GM12878 (cell line): ENCODE measurements around the gene ADAMTS17. TPM values are rescaled to one million over a fixed set of nuclear protein-coding genes. Genes with fewer than 3 reads are reported as not detected.

Experiments
- ASH2L ChIP-seq: fragments of 300-600, 200-600 bp; sonication (generic); IDR thresholded peaks from 2 replicates; pipeline ENCODE4 v1.6.1; 2017; ENCODE audit warnings: low read depth, mild to moderate bottlenecking, borderline replicate concordance
- NBN ChIP-seq: fragments of 450-650 bp; IDR thresholded peaks from 2 replicates; pipeline ENCODE4 v1.6.1; 2016
- NFIC ChIP-seq: IDR thresholded peaks from 2 replicates; pipeline ENCODE4 v1.6.1; 2012; ENCODE audit warnings: low read depth, mild to moderate bottlenecking, inconsistent platforms, low read length, moderate library complexity
- POLR2AphosphoS2 ChIP-seq: IDR thresholded peaks from 2 replicates; pipeline ENCODE4 v1.6.1; 2011; ENCODE audit warnings: low read depth, mild to moderate bottlenecking, low read length, improper control_type of control experiment, moderate library complexity
- RCOR1 ChIP-seq: conservative IDR thresholded peaks from 2 replicates; pipeline ENCODE4 v1.6.1; 2012; ENCODE audit warnings: low read depth, low read length, improper control_type of control experiment
- SMARCA5 ChIP-seq: fragments of 450-650 bp; IDR thresholded peaks from 2 replicates; pipeline ENCODE4 v1.6.1; 2017; ENCODE audit warnings: mild to moderate bottlenecking
- STAT3 ChIP-seq: IDR thresholded peaks from 2 replicates; pipeline ENCODE4 v1.6.1; 2011; ENCODE audit warnings: low read depth, low read length, improper control_type of control experiment
- SUPT20H ChIP-seq: IDR thresholded peaks from 2 replicates; pipeline ENCODE4 v1.6.1; 2011; ENCODE audit warnings: low read depth, mild to moderate bottlenecking, low read length, moderate library complexity, borderline replicate concordance; ENCODE audit not compliant: control insufficient read depth
- polyA plus RNA-seq, 11 experiments: library from polyadenylated mRNA; depleted of rRNA in 4 of 11; unstranded in 6 of 11; stranded (reverse) in 5 of 11; fragments of >200 nt; fragmentation: Nextera tagmentation in 4 of 11; fragmentation: Illumina TruSeq in 1 of 11; extraction: Ambion mirVana in 4 of 11; extraction: Trizol in 1 of 11; gene quantifications; 1 replicate in 1 of 11; 2 replicates in 10 of 11; pipeline versions ENCODE4 v1.2.1 to v1.2.3, GENCODE V29; 2011 to 2016; ENCODE audit warnings: inconsistent platforms in 2 of 11, missing spikeins in 2 of 11, low read depth in 1 of 11
- total RNA-seq, 4 experiments: library from RNA; depleted of rRNA in 3 of 4; stranded (reverse); fragments of >200 nt in 3 of 4; fragmentation: Illumina TruSeq in 1 of 4; extraction: Trizol in 1 of 4; gene quantifications; 2 replicates each; pipeline versions ENCODE4 v1.2.1 to v1.2.3, GENCODE V29; 2013 to 2021
- TF ChIP-seq, protein P1 (sequence below): fragments of 450-650 bp; formaldehyde crosslinking; IDR thresholded peaks from 2 replicates; pipeline ENCODE4 v1.4.0; 2020; ENCODE audit warnings: mild to moderate bottlenecking, moderate library complexity
- TF ChIP-seq, protein P2 (sequence below): IDR thresholded peaks from 2 replicates; pipeline ENCODE4 v1.6.1; 2012; ENCODE audit warnings: low read length, inconsistent platforms
- TF ChIP-seq, protein P3 (sequence below): fragments of 150-350 bp; IDR thresholded peaks from 2 replicates; pipeline ENCODE4 v1.6.1; 2014; ENCODE audit warnings: mild to moderate bottlenecking, low read depth, low read length
- TF ChIP-seq, protein P4 (sequence below): IDR thresholded peaks from 2 replicates; pipeline ENCODE4 v1.6.1; 2011; ENCODE audit warnings: low read depth, mild to moderate bottlenecking, low read length, moderate library complexity, borderline replicate concordance; ENCODE audit errors: extremely low read depth

The ADAMTS17 gene
- total and polyA plus RNA-seq, 10 of the 15 experiments (the other 5 are each of a cell fraction or from before 2014, with no cell fraction given): 0.04 to 0.50 (median 0.10) TPM; not detected in 4

DNA sequence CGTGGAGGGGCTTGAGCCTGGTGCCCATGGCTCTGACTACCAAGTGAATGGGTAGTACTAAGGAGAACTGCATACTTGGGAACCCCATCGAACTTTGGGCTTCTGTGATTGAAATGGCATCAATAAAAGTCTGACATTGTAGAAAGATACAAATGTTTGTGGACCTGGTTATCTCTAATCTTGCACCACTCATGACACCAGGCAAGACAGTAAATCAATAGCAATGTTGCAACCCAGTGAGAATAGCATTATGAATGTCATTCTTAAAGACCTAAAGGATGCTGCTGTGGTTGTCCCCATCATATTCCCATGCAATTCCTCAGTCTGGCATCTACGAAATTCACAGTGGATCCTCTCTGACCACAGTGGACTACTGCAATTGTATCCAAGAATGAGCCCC, 375.0 kb downstream of the ADAMTS17 start (continued):
- TF ChIP-seq NBN: no peak
- TF ChIP-seq SMARCA5: no peak
- no peak for TF ChIP-seq NFIC
- TF ChIP-seq RCOR1: no peak
- no peak for TF ChIP-seq STAT3
- TF ChIP-seq, protein P1, sequence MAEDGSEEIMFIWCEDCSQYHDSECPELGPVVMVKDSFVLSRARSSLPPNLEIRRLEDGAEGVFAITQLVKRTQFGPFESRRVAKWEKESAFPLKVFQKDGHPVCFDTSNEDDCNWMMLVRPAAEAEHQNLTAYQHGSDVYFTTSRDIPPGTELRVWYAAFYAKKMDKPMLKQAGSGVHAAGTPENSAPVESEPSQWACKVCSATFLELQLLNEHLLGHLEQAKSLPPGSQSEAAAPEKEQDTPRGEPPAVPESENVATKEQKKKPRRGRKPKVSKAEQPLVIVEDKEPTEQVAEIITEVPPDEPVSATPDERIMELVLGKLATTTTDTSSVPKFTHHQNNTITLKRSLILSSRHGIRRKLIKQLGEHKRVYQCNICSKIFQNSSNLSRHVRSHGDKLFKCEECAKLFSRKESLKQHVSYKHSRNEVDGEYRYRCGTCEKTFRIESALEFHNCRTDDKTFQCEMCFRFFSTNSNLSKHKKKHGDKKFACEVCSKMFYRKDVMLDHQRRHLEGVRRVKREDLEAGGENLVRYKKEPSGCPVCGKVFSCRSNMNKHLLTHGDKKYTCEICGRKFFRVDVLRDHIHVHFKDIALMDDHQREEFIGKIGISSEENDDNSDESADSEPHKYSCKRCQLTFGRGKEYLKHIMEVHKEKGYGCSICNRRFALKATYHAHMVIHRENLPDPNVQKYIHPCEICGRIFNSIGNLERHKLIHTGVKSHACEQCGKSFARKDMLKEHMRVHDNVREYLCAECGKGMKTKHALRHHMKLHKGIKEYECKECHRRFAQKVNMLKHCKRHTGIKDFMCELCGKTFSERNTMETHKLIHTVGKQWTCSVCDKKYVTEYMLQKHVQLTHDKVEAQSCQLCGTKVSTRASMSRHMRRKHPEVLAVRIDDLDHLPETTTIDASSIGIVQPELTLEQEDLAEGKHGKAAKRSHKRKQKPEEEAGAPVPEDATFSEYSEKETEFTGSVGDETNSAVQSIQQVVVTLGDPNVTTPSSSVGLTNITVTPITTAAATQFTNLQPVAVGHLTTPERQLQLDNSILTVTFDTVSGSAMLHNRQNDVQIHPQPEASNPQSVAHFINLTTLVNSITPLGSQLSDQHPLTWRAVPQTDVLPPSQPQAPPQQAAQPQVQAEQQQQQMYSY: no peak
- no peak for TF ChIP-seq POLR2AphosphoS2
- no peak for TF ChIP-seq ASH2L
- TF ChIP-seq, protein P2, sequence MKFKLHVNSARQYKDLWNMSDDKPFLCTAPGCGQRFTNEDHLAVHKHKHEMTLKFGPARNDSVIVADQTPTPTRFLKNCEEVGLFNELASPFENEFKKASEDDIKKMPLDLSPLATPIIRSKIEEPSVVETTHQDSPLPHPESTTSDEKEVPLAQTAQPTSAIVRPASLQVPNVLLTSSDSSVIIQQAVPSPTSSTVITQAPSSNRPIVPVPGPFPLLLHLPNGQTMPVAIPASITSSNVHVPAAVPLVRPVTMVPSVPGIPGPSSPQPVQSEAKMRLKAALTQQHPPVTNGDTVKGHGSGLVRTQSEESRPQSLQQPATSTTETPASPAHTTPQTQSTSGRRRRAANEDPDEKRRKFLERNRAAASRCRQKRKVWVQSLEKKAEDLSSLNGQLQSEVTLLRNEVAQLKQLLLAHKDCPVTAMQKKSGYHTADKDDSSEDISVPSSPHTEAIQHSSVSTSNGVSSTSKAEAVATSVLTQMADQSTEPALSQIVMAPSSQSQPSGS: no peak
- TF ChIP-seq, protein P3, sequence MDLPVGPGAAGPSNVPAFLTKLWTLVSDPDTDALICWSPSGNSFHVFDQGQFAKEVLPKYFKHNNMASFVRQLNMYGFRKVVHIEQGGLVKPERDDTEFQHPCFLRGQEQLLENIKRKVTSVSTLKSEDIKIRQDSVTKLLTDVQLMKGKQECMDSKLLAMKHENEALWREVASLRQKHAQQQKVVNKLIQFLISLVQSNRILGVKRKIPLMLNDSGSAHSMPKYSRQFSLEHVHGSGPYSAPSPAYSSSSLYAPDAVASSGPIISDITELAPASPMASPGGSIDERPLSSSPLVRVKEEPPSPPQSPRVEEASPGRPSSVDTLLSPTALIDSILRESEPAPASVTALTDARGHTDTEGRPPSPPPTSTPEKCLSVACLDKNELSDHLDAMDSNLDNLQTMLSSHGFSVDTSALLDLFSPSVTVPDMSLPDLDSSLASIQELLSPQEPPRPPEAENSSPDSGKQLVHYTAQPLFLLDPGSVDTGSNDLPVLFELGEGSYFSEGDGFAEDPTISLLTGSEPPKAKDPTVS: no peak
- no peak for TF ChIP-seq SUPT20H
- TF ChIP-seq, protein P4, sequence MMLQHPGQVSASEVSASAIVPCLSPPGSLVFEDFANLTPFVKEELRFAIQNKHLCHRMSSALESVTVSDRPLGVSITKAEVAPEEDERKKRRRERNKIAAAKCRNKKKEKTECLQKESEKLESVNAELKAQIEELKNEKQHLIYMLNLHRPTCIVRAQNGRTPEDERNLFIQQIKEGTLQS: no peak
